Mucosa of gallbladder (tissue), 1 donor: ENCODE measurements around the gene TMIGD2. TPM values are rescaled to one million over a fixed set of nuclear protein-coding genes. Genes with fewer than 3 reads are reported as not detected.
"Not testable (repeated sequence)": the region's sequence is repeated elsewhere in the genome, so short reads cannot be mapped to it uniquely, and the experiment has no call there.

Experiments used
- DNase-seq: peaks from one replicate; pipeline ENCODE4 v3.0.0-alpha.2; 2020; ENCODE audit warnings: low spot score
- total RNA-seq: library from RNA; stranded (reverse); gene quantifications from one replicate; pipeline ENCODE4 v1.2.1, GENCODE V29; 2021
- donor health status: DM: no; HTN: no; CAD: no.

The TMIGD2 gene
- total RNA-seq, 1 donor from 2014 or later = 0.98 TPM

DNA sequence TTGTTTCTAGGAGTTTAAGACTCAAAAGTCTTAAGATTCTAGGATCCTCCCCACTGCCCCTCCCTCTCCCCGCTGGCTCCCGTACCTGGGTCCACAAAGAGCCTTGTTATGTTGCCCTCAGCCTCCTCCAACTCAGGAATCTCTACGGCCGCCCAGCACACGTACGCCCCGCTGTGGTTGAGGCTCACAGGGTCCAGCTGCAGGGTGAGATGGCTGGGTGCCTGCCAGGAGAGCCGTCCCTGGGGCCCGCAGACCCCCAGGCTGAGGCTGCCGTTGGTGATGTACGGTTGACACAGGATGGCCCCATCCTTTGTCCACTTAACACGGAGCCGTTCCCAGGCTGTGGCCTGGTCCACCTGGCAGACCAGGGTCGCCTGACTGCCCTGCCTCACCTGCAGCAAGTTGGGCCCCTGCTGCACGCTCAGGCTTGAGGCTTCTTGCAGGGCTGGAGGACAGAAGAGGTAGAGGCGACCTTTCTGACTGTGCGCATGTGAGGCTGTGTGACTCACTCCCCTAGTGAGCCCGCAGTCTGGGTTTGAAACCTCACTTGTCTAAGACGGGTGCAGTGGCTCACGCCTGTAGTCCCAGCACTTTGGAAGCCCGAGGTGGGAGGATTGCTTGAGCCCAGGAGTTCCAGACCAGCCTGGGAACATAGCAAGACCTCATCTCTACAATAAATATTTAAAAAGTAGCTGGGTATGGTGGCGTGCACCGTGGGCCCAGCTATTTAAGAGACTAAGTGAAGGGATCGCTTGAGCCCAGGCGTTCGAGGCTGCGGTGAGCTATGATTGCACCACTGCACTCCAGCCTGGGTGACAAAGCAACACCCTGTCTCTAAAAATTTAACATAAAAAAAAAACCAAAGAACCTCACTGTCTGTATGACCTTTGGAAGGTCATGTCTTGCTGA, 4.0 kb downstream of the TMIGD2 start:
- no peak for DNase-seq

DNA sequence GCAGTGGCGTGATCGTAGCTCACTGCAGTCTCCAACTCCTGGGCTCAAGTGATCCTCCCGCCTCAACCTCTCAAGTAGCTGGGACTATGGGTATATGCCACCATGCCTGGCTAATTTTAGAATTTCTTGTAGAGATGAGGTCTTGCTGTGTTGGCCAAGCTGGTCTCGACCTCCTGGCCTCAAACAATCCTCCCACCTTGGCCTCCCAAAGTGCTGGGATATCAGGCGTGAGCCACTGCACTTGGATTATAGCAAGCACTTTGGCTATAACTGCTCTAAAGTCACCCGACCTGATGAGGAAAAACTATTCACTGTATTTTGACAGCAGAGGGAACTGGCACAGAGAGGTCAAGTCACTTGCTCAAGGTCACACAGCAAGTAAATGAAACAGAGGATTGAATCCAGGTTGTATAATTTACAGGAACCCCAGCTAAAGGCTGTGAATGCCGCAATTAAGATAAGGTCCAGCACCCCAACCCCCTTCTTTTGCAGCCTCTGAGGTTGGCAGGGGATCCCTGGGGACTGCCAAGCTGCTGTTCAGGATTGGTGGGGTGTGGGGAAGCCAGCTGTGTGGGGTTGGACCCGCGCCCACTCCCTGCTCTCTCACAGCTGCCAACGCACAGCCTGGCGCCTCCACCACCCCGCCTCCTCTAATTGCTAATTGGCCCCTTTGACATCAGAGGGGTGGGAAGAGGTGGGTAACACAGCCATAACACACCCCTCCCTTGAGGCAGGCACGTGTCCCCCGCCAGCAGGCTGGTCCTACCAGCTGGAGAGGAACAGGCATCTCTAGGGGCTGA, 6.0 kb downstream of the TMIGD2 start:
- no peak for DNase-seq

DNA sequence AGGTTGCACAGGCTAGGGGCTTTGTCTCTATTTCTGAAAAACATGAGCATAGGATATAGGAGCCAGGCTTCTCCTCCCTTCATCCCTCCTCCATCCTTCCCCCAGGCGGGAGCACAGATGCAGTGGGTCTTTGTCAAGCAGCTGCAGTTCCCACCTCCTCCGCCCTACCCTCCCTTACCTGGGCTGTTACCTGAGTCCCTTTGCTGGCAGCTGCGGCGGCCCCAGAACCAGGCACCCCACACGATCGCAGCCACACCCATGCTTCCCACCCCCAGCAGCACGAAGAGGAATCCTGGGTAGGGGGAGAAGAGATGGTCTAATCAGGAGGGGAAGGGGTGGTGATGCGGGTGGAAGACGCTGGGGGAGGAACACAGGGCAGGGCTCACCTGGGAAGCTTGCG, 7.8 kb downstream of the TMIGD2 start:
- DNase-seq = no peak

- no peak for DNase-seq
Observed at GRCh38 chr19:4292515-4292914, 9.7 kb downstream of the TMIGD2 start.

DNA sequence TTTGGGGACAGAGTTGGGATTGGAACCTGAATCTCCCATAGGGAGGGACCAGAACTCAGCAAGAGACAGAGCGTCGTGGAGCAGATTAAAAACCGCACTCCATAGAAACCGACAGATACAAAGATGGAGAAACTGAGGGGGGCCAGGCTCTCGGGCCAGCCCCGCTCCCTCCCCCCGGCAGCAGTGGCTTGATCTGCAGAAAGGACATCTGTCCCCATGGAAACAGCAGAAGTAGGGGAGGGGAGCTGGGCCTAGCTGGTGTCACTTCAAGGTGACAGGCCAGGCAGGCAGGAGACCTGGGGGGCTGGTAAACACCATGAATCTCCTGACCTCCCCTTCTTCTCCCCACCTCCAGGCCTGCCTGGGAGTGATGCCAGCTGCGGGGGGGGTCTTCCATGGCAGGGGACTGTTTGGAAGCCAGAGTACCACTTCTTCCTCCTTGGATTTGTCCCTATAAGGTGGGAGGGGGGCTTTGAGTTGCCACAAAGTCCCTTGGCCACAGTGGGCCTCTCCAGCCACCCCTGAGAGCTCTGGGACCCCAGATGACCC, 10.9 kb downstream of the TMIGD2 start:
- DNase-seq = no peak

- DNase-seq = no peak
Observed at GRCh38 chr19:4288091-4288777, 14.0 kb downstream of the TMIGD2 start.

- DNase-seq = not testable (repeated sequence)
Observed at GRCh38 chr19:4286141-4286540, 16.0 kb downstream of the TMIGD2 start.

DNA sequence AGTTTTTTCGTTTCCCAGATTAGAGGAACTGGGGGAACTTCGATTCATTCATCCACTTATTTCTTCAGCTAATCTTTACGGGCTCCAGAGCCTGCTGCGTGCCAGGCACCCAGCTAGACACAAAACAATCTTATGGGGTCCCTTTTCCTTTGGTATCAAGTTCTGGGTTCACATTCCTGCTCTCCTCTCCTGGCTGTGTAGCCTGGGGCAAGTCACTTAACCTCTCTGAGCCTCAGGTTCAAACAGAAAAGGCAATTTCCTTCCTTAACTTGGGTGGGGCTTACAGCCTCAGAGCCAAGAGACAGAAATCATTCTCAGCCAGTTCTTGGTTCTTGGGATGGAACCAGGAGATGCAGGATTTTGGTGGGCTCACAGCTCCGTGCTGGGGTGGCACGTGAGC, 17.2 kb downstream of the TMIGD2 start:
- no peak for DNase-seq

- no peak for DNase-seq
Observed at GRCh38 chr19:4284176-4284958, 17.8 kb downstream of the TMIGD2 start.

DNA sequence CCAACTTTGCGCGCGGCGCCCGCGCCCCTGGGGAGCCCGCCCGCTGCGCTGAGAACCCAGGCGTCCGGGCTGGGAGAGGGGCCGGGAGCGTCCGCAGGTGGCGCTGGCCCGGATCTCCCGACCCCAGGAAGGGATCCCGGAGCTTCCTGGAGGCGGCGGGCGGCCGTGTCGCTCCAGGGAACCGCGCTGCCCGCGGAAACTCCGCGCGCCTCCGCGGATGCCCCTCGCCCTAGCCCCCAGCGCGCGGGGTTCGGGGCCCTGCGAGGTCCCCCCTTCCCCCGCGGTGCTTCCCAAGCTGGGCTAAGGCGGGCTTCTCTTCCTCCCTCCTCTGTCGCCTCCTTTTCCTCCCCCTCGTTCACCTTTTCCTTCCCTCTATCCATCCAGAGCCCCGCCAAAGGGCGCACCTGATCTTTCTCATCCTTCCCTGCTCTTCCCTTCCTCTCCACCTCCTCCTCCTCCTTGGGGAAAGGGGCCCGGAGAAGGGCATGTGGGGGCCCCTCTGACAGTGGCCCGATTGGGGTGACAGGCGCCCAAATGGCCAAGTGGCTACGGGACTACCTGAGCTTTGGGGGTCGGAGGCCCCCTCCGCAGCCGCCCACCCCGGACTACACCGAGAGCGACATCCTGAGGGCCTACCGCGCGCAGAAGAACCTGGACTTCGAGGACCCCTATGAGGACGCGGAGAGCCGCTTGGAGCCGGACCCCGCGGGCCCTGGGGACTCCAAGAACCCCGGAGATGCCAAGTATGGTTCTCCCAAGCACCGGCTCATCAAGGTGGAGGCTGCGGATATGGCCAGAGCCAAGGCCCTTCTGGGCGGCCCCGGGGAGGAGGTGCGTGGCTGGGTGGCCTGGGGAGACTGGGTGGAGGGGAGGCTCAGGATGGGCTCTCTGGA, 22.4 kb downstream of the TMIGD2 start:
- DNase-seq = no peak

DNA sequence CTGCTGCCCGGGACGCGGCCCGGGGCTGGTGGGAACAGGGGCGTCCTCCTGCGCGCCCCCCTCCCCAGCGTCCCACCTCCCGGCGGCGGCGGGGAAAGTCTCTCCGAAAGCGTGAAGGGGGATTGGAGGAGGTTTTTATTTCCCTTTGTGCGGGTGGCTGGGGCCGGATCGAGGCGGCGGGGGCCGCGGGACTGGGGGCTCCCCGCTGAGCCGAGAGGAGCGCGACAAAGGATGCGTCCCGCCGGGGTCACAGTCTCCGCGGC, 23.0 kb downstream of the TMIGD2 start:
- no peak for DNase-seq

DNA sequence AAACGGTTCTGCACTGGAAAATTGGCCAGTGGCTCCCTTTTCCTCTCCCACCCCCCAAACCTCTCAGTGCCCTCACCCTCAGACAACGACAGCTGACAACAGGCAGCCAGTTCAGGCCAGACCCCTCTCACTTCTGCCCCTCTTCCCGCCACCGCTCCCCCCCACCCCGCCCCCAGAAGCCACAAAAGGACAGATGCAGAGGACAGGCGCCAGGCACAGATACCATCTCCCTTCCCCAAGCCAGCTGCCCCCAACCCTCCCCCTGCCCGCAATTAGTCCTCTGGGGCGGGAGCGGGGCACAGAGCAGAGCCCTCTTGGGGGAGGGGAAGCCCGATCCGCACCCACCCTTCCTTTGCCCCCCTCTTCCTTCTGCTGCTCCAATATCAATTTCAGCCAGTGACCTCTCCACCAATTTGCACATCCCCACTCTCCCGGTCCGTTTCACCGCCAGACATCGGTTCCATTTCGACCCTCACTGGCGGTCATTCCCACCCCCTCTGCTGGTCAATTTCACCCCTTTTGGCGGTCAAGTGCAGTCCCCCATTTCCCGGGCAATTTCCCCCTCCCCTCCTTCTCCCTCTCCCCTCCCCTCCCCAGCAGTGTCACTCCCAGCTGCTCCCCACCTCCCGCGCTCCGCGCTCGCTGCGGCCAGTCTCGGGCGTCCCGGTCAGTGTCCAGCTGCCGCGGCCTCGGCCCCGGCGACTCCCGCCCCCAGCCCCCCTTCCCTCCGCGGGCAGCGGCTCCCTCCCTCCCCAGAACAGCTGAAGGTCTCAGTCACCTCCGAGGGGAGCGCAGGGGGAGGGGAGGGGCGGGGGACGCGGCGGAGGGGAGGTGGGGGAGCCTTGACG, 23.5 kb downstream of the TMIGD2 start, which contains the start of gene SHD:
Gene SHD, plus strand, starts transcription at position 848 of the 848 bp plus-strand sequence. CDS start 798 bp downstream, outside the sequence.
- DNase-seq = no peak

GRCh38 chr19:4278010-4278409, 24.2 kb downstream of the TMIGD2 start:
- DNase-seq = no peak

DNA sequence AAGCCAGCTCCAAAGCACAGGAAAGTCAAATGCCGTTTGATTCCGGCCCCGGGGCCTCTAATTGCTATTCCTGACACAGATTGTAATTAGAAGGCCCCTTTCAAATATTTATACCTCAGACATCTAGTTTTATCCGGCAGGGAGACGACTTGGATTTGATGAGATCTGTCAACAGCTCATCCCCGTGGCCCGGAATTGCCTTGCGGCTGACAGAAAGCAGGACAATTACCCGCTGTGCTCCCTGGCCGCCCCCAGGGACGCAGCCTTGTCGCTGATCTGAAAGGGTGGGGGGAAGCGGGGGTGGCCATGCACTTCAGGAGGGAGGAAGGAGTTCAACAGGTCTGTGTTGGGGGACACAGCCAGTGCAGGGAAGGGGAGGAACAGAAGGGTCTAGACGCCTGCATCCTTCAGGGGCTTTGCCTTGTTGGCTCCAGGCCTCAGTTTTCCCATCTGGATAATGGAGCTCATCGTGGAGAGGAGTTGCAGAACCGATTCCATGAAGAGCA, 24.9 kb downstream of the TMIGD2 start:
- no peak for DNase-seq

DNA sequence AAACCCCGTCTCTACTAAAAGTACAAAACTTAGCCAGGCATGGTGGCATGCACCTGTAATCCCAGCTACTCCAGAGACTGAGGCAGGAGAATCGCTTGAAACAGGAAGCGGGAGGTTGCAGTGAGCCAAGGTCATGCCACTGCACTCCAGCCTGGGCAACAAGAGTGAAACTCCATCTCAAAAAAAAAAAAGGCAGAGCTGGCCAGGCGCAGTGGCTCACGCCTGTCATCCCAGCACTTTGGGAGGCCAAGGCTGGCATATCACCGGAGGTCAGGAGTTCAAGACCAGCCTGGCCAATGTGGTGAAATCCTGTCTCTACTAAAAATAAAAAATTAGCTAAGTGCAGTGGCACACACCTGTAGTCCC, 27.9 kb downstream of the TMIGD2 start:
- not testable (repeated sequence) for DNase-seq

- no peak for DNase-seq
Observed at GRCh38 chr19:4272894-4273293, 29.3 kb downstream of the TMIGD2 start.

DNA sequence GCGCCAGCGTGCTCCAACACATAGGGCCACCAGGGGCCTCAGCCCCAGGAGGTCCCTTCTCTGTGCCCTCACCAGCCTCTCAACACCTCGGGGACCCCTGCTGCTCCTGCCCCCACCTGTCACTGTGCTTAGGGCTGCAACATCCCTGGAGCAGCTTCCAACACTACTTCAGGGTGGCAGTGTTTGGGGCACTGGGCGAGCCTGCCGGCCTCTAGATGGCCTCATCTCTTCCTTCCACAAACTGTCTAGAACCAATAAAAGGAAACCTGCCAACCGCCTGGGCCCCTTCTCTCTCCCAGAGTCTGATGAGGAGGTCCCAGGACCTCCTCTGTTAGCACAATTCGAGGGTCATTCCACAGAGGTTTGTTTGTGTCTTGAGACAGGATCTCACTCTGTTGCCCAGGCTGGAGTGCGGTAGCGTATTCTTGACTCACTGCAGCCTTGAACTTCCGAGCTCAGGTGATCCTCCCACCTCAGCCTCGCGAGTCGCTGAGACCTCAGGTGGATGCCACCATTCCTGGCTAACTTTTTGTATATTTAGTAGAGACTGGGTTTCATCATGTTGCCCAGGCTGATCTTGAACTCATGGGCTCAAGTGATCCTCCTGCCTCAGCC, 33.3 kb downstream of the TMIGD2 start:
- no peak for DNase-seq

- no peak for DNase-seq
Observed at GRCh38 chr19:4267901-4268815, 34.0 kb downstream of the TMIGD2 start.
